ENCODE measurements around the gene MED16. TPM values are rescaled to one million over a fixed set of nuclear protein-coding genes. Genes with fewer than 3 reads are reported as not detected.

MED16 gene
- total and polyA plus RNA-seq, 2 of the 13 experiments (the other 11 are each of a cell fraction or from before 2014, with no cell fraction given), result 13.3 to 14.8 TPM

- TF ChIP-seq ZNF800 (CRISPR knock-in tag; IDR thresholded peaks at IDR 0.05) (no peak), DNMT1 (CRISPR knock-in tag; IDR thresholded peaks at IDR 0.05) (no peak), ASH2L (IDR thresholded peaks at IDR 0.05; ENCODE audit: insufficient read length, low read depth, low read length) (peak; percentile 20), SOX5 (CRISPR knock-in tag; IDR thresholded peaks at IDR 0.05; ENCODE audit: borderline replicate concordance) (no peak; the same call in 1 of the 2 replicates)
Measured at GRCh38 chr19:926589-927350, 33.8 kb upstream of the MED16 start (continued).

- ChIA-PET CTCF (ENCODE audit: low intra/inter-chr PET ratio, low total read pairs) (interaction anchor here (3.5 kb wide), 1 partner anchor 57 kb away, joined by 14 read pairs; the partner anchor contains the start of gene WDR18), POLR2A (interaction anchor here (1.3 to 2.2 kb wide), 4 partner anchors 10 to 58 kb away, joined by 3 to 42 read pairs (median 10); partner anchors contain the start of gene WDR18)
- peaks cover 53% of the 10 kb centered on the region for H3K79me2 ChIP-seq (ENCODE audit: insufficient read depth, low read length)
- 0% methylated on average over 8 of the region's 21 CpGs for WGBS (ENCODE audit: low lambda C conversion rate)
- H3K9ac ChIP-seq (ENCODE audit: insufficient read depth, low read depth, low read length), result peak overlapping the region; percentile 98
- in situ Hi-C loops (cut with HindIII; ENCODE audit: extremely low pct_ligation_motif_present, low pct_unique_long_range_greater_than_20kb), result loop anchor here (5.0 kb wide), 1 partner anchor 36 kb away; no protein-coding TSS in a partner anchor
- intact Hi-C loops (cut with micrococcal nuclease; ENCODE audit: unreplicated experiment), result loop anchor here (10.0 kb wide), 1 partner anchor 261 kb away; the partner anchor contains the start of gene RNF126
- no peak for ATAC-seq
- H3K4me1 ChIP-seq (ENCODE audit: insufficient read depth, low read length), result peaks cover 50% of the 10 kb centered on the region
- peak overlapping the region; percentile 88 to 98 (median 96) for H3K4me3 ChIP-seq (replicated peaks in 1 of 3; ENCODE audit: insufficient read depth in 1 of 3, low read depth in 2 of 3, low read length in 3 of 3)
- DNase-seq (ENCODE audit: low spot score), result no peak
- TF ChIP-seq NFIB (CRISPR knock-in tag; IDR thresholded peaks at IDR 0.05; ENCODE audit: borderline replicate concordance) (no peak), ZBTB10 (CRISPR knock-in tag; IDR thresholded peaks at IDR 0.05; ENCODE audit: borderline replicate concordance) (0 out of 2 replicates have a peak, but pooled peaks have one; percentile 19), AGO2 (optimal IDR thresholded peaks at IDR 0.05; ENCODE audit: low read depth, low read length) (peak; percentile 94), ZBTB7B (CRISPR knock-in tag; IDR thresholded peaks at IDR 0.05) (0 out of 2 replicates have a peak, but pooled peaks have one; percentile 0), NR2F1 (CRISPR knock-in tag; IDR thresholded peaks at IDR 0.05) (no peak), SAP130 (CRISPR knock-in tag; IDR thresholded peaks at IDR 0.05; ENCODE audit: low read depth) (no peak), POGK (CRISPR knock-in tag; conservative IDR thresholded peaks at IDR 0.05) (0 out of 2 replicates have a peak, but pooled peaks have one; percentile 16), ZNF670 (CRISPR knock-in tag; IDR thresholded peaks at IDR 0.05; ENCODE audit: borderline replicate concordance) (no peak), KDM5A (IDR thresholded peaks at IDR 0.05; ENCODE audit: borderline replicate concordance, low read length) (peak; percentile 4; the same call in 1 of the 2 replicates)
- H3K27ac ChIP-seq (ENCODE audit: extremely low read length, insufficient read depth, low read length), result peak overlapping the region; percentile 92
- H3K9me3 ChIP-seq (ENCODE audit: low read length), result no peaks in the 10 kb centered on the region
- H4K20me1 ChIP-seq (ENCODE audit: insufficient read depth, low read length), result peaks cover 10% of the 10 kb centered on the region; the same call in 1 of the 2 replicates
- peaks cover 6 to 21% of the 10 kb centered on the region in 2 experiments; a peak in 4 of 5 replicates for H3K36me3 ChIP-seq (replicated peaks in 1 of 2; ENCODE audit: control insufficient read depth in 1 of 2, insufficient read depth in 2 of 2, low read length in 2 of 2)
- no peak overlapping the region for H2AFZ ChIP-seq (ENCODE audit: low read length)
- BruUV-seq (replicated peaks), result TSS peak; percentile 85
- peak overlapping the region; percentile 32 for H3K4me2 ChIP-seq (ENCODE audit: low read depth, low read length)
- no peaks in the 10 kb centered on the region for H3K27me3 ChIP-seq (ENCODE audit: control insufficient read depth in 1 of 2, insufficient read depth in 2 of 2, low read length in 2 of 2)
- FAIRE-seq, result no peak
Measured at GRCh38 chr19:926323-926588, 33.3 kb upstream of the MED16 start.
